OCI-LY1 (cell line): ENCODE measurements around the gene SH3D21.

Experiments
- CTCF ChIP-seq: fragments of 200-600 bp; sonication (generic), shearing (Covaris generic); IDR thresholded peaks from 2 replicates; pipeline ENCODE4 v1.5.1; 2017; ENCODE audit warnings: mild to moderate bottlenecking, antibody characterized with exemption, low read length, moderate library complexity, mixed read lengths
- EZH2 ChIP-seq: fragments of 200-600 bp; sonication (generic), shearing (Covaris generic); IDR thresholded peaks from 2 replicates; pipeline ENCODE4 v1.8.0; 2017; ENCODE audit warnings: borderline replicate concordance, mixed run types, mild to moderate bottlenecking, antibody characterized with exemption, low read length, moderate library complexity, mixed read lengths

DNA sequence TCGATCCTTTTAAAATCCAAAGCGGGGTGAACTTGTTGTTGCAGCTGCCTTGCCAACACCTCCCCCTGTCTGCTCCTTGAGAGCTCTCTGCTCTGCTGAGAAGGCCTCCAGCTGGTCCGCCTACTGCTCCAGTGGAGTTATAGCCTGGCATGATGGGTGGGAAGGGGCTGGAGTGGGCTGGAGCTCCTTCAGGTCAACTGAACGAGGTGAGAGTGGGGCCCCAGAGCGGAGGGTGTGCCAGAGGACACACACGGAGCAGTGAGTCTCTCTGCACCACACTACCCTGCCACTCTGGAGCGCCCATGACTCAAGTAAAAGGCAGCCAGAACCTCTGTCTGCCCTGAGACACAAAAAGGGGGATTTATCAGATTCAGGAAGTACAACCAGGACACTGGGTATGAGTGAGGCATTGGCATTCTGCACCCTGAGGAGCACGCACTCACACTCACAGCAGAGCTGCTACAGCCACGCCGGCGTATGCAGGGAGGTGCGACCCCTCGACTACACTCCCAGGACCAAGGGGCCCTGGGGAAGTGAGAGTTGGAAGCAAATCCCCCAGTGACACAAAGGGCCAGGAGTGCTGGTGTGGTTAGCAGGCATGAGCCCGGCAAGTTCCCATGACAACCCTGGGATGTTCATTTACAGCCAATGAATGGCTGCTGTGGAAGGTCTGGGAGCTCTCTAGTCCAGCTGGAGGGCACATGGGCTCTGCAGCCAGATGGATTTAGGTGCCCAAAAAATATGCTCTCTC is 45.2 kb downstream of the SH3D21 start:
- no peak for TF ChIP-seq CTCF
- no peak for TF ChIP-seq EZH2
